ENCODE measurements around the gene GTF2A1.
"Not testable (repeated sequence)": the region's sequence is repeated elsewhere in the genome, so short reads cannot be mapped to it uniquely, and the experiment has no call there.

GTF2A1 gene

DNA sequence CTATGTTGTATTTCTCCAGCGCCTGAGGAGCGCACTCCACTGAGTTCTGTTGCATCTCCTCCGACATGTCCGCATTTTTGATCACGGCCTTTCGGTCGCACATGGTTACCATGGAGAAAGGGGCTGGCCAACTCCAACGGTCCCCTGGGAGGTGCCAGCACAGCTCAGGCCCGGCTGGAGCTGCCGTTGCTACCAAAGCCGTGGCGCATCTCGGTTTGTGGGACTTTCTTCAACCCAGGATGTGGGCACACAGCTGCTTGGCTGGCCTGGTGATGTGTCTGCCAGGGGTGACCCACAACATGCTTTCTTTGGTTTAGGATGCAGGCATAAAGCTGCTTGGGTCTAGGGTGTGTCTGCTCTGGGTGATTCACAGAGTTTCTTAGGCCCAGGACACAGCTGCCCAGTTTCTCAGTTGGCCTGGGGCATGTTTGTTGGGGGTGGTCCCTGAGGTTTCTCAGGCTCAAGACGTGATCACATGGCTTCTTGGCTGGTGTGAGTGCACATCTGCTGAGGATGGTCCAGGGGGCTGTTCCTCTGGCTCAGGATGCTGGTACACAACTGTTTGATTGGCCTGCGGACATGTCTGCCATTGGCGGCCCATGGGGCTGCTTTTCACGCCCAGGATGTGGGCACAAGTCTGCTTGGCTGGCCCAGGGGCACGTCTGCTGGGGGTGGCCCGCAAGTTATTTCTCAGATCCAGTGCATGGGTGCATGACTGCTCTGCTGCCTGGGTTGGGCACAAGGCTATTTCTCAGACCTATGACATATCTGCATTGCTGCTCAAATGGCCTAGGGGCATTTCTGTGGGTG is 25.9 kb upstream of the GTF2A1 start:
- DNase-seq (ENCODE audit: low read depth), result no peak
- TF ChIP-seq, protein P1, sequence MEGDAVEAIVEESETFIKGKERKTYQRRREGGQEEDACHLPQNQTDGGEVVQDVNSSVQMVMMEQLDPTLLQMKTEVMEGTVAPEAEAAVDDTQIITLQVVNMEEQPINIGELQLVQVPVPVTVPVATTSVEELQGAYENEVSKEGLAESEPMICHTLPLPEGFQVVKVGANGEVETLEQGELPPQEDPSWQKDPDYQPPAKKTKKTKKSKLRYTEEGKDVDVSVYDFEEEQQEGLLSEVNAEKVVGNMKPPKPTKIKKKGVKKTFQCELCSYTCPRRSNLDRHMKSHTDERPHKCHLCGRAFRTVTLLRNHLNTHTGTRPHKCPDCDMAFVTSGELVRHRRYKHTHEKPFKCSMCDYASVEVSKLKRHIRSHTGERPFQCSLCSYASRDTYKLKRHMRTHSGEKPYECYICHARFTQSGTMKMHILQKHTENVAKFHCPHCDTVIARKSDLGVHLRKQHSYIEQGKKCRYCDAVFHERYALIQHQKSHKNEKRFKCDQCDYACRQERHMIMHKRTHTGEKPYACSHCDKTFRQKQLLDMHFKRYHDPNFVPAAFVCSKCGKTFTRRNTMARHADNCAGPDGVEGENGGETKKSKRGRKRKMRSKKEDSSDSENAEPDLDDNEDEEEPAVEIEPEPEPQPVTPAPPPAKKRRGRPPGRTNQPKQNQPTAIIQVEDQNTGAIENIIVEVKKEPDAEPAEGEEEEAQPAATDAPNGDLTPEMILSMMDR (conservative IDR thresholded peaks at IDR 0.05; ENCODE audit: control insufficient read depth, insufficient read depth, low read depth, low read length), result no peak
- H3K4me3 ChIP-seq (ENCODE audit: control insufficient read depth, low read depth, low read length), result no peak overlapping the region

DNA sequence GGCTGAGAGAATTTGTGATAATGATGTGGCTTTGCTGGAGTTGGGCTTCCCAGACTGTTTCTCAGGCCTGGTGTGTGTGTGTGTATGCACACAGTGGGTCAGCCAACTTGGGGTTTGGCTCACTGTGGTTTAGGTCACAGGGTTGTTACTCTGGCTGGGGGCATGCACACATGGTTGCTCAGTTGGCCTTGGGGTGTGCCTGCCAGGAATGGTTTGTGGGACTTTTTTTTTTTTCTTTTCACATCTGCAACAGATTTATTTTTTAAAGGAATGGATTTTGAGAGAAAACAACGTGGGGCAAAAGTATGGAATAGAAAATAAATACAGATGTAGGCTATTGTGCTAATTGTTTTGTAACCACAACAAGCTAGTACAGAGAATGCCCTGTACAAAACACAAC is 25.0 kb upstream of the GTF2A1 start:
- TF ChIP-seq, protein P1 (conservative IDR thresholded peaks at IDR 0.05; ENCODE audit: control insufficient read depth, insufficient read depth, low read depth, low read length), result no peak
- DNase-seq (ENCODE audit: low read depth), result no peak
- no peak overlapping the region for H3K4me3 ChIP-seq (ENCODE audit: control insufficient read depth, low read depth, low read length)

DNA sequence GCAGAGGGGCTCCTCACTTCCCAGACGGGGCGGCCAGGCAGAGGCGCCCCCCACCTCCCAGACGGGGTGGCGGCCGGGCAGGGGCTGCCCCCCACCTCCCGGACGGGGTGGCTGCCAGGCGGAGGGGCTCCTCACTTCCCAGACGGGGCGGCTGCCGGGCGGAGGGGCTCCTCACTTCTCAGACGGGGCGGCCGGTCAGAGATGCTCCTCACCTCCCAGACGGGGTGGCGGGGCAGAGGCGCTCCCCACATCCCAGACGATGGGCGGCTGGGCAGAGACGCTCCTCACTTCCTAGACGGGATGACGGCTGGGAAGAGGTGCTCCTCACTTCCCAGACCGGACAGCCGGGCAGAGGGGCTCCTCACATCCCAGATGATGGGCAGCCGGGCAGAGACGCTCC is 23.7 kb upstream of the GTF2A1 start:
- not testable (repeated sequence) for DNase-seq (ENCODE audit: low read depth); H3K4me3 ChIP-seq (ENCODE audit: control insufficient read depth, low read depth, low read length)

DNA sequence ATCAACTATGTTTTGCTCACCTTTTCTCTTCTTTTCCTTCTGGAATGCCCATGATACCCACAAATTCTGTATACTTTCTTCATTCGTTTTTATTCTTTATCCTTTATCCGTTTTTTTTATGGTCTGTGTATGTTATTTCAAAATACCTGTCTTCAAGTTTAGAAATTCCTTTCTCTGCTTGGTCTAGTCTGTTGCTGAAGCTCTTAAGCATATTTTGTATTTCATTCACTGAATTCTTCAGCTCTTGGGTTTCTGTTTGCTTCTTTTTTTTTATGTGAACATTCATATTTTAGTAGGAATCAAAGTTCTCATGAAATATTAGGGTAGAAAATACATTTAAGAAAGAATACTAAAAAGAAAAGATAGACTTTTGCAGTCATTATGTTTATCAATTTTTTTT is 22.7 kb upstream of the GTF2A1 start:
- TF ChIP-seq, protein P1 (conservative IDR thresholded peaks at IDR 0.05; ENCODE audit: control insufficient read depth, insufficient read depth, low read depth, low read length), result no peak
- H3K4me3 ChIP-seq (ENCODE audit: control insufficient read depth, low read depth, low read length), result no peak overlapping the region
- no peak for DNase-seq (ENCODE audit: low read depth)

DNA sequence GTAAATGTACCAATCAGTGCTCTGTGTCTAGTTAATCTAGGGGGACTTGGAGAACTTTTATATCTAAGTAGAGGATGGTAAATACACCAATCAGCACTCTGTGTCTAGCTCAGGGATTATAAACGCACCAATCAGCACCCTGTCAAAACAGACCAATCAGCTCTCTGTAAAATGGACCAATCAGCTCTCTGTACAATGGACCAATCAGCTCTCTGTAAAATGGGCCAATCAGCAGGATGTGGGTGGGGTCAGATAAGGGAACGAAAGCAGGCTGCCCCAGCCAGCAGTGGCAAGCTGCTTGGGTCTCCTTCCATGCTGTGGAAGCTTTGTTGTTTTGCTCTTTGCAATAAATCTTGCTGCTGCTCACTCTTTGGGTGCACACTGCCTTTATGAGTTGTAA is 16.1 kb upstream of the GTF2A1 start:
- not testable (repeated sequence) for H3K4me3 ChIP-seq (ENCODE audit: control insufficient read depth, low read depth, low read length); DNase-seq (ENCODE audit: low read depth)

DNA sequence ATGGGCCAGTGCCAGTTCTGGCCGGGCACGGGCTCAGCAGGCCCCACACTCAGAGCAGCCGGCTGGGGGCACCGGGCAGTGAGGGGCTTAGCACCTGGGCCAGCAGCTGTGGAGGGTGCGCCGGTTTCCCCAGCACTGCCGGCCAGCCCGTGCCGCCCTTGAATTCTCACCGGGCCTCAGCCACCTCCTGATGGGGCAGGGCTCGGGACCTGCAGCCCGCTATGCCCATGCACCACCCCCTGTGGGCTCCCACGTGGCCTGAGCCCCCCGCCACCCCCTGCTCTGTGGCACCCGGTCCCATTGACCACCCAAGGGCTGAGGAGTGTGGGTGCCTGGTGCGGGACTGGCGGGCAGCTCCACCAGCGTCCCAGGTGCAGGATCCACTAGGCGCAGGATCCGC is 15.4 kb upstream of the GTF2A1 start:
- TF ChIP-seq, protein P1 (conservative IDR thresholded peaks at IDR 0.05; ENCODE audit: control insufficient read depth, insufficient read depth, low read depth, low read length), result no peak
- no peak overlapping the region for H3K4me3 ChIP-seq (ENCODE audit: control insufficient read depth, low read depth, low read length)
- DNase-seq (ENCODE audit: low read depth), result no peak

DNA sequence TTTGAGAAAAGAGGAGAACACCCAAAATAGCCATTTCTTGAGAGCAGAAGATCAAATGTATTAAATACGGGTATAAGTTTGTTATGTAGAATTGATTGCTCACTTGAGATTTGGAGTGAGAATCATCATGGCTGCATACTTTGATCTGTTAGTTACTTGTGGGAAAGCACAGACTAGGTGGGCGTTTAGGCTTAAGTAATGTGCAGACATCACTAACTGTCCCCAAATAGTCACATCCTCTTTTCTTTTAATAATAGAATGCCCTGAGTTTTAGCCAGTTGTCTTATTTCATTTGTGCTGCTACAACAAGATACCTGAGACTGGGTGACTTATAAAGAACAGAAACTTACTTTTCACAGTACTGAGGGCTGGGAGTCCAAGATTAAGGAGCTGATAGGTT is 14.3 kb upstream of the GTF2A1 start:
- TF ChIP-seq, protein P1 (conservative IDR thresholded peaks at IDR 0.05; ENCODE audit: control insufficient read depth, insufficient read depth, low read depth, low read length), result no peak
- H3K4me3 ChIP-seq (ENCODE audit: control insufficient read depth, low read depth, low read length), result no peak overlapping the region
- DNase-seq (ENCODE audit: low read depth), result no peak

DNA sequence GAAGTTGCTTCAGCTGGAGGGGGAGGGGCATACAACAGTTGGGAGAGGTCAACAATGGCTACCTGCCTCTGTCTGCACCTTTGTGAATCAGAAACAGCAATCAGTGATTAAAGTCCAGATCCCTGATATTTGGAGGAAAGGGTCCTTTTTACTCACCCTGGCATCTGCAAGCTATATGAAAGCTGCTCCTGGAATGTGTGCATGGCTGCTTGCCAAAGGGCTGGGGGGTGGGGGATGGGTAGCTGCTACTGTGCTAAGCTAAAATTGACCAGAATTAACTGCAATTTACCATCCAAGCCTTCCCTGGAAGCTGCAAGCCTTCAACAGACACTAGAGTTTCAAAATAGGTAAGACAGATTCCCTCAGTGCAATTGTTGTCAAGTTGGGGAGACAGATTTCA is 13.5 kb upstream of the GTF2A1 start:
- TF ChIP-seq, protein P1 (conservative IDR thresholded peaks at IDR 0.05; ENCODE audit: control insufficient read depth, insufficient read depth, low read depth, low read length), result no peak
- H3K4me3 ChIP-seq (ENCODE audit: control insufficient read depth, low read depth, low read length), result no peak overlapping the region
- DNase-seq (ENCODE audit: low read depth), result no peak
